ENCODE results near the gene EIF5B.
"Not testable (repeated sequence)": the region's sequence is repeated elsewhere in the genome, so short reads cannot be mapped to it uniquely, and the experiment has no call there.

DNA sequence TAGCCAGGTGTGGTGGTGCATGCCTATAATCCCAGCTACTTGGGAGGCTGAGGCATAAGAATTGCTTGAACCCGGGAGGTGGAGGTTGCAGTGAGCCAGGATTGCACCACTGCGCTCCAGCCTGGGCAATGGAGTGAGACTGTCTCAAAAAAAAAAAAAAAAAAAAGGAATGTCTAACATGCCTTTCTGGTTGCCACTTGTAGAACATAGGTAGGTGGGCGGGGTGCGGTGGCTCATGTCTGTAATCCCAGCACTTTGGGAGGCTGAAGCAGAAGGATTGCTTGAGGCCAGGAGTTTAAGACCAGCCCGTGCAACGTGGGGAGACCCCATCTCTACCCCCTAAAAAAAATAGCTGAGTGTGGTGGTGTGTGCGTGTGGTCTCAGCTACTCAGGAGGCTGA is 8.3 kb downstream of the EIF5B start:
- TF ChIP-seq, protein P1, sequence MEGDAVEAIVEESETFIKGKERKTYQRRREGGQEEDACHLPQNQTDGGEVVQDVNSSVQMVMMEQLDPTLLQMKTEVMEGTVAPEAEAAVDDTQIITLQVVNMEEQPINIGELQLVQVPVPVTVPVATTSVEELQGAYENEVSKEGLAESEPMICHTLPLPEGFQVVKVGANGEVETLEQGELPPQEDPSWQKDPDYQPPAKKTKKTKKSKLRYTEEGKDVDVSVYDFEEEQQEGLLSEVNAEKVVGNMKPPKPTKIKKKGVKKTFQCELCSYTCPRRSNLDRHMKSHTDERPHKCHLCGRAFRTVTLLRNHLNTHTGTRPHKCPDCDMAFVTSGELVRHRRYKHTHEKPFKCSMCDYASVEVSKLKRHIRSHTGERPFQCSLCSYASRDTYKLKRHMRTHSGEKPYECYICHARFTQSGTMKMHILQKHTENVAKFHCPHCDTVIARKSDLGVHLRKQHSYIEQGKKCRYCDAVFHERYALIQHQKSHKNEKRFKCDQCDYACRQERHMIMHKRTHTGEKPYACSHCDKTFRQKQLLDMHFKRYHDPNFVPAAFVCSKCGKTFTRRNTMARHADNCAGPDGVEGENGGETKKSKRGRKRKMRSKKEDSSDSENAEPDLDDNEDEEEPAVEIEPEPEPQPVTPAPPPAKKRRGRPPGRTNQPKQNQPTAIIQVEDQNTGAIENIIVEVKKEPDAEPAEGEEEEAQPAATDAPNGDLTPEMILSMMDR (IDR thresholded peaks at IDR 0.05; ENCODE audit: poor library complexity, severe bottlenecking), result not testable (repeated sequence)
- not testable (repeated sequence) for TF ChIP-seq POLR2AphosphoS5 (IDR thresholded peaks at IDR 0.05); SMC3 (conservative IDR thresholded peaks at IDR 0.05; ENCODE audit: poor library complexity); RAD21 (conservative IDR thresholded peaks at IDR 0.05); EZH2 (IDR thresholded peaks at IDR 0.05; ENCODE audit: borderline replicate concordance, insufficient read depth, low read length, poor library complexity, severe bottlenecking)
